Kidney glomerular epithelial cell (primary cell): ENCODE measurements around the gene PITX1.

Source experiments
- DNase-seq: peaks from one replicate; lab custom pipeline; 2025; lab: John Stamatoyannopoulos, UW

PITX1 gene

GRCh38 chr5:135041726-135042125, 7.7 kb upstream of the PITX1 start:
- DNase-seq = no peak

GRCh38 chr5:135041145-135041587, 7.1 kb upstream of the PITX1 start:
- no peak for DNase-seq

GRCh38 chr5:135040333-135041144, 6.5 kb upstream of the PITX1 start:
- DNase-seq = no peak

DNA sequence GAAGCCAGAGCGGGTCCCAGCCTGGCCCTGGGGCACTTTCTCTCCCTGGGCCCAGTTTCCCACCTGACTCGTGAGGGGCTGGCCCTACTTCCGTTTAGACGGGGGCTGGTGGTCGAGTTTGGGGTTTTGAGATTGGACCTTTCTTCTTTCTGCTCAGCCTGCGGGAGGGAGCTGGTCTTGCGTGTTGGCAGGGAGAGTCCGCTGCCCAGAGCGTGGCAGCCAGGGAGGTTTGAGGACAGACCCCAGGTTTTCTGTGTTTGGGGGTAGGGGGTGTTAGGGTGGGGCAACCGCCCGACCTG, 6.0 kb upstream of the PITX1 start:
- no peak for DNase-seq

- no peak for DNase-seq
Observed at GRCh38 chr5:135039271-135040033, 5.4 kb upstream of the PITX1 start.

DNA sequence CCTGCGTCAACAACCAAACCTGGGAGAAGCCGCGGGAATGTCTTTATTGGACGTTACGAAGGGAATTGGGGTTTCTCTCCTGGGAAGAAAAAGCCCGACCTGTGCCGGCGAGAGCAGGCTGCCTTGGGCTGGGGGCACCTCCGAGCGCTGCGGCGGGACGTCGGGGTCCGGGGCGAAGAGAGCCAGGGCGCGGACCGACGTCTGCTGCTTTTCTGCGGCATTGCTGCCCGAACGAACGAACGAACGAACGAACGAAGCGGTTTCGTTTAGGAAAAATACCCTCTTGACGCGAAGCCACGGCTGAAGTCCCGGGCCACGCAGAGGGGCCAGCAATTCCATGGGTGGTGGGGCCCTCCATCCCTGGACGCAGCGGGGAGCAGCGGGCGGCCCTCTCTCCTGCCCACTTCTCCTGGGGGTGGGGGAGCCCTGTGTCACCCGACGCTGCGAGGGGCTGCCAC, 4.8 kb upstream of the PITX1 start:
- DNase-seq = no peak

- no peak for DNase-seq
Observed at GRCh38 chr5:135038205-135038812, 4.3 kb upstream of the PITX1 start.

DNA sequence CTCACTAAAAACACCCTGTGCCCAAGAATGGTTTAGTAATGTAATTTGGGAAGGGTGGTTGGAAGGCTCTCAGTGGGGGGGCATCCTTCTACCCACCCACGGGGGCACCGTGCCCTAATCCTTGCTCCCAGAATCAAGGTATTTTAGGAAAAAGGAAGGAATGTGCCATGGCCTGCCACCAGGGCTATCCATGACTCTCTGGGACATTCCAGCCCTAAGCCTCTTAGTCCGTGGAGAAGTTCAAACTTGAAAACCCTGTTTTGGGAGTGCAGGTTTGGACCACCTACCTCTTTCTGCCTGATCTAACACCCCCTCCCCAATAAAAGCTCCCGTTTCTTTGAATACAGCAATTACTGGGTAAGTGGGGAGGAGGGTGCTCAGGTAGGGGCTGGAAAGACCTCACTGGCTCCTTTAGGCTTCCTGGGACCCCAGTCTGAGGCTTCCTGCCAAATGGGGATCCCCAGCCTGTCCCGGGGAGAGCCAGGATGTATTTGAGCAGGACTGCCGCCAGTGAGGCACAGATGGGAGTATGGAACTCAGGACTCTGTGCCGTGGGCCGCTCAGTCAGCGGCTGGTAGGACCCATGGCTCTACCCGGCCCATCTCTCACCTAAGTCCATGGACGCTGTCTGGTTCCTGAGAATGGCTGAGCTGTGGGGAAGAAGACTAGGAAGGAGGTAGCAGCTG, 3.6 kb upstream of the PITX1 start:
- DNase-seq = no peak

DNA sequence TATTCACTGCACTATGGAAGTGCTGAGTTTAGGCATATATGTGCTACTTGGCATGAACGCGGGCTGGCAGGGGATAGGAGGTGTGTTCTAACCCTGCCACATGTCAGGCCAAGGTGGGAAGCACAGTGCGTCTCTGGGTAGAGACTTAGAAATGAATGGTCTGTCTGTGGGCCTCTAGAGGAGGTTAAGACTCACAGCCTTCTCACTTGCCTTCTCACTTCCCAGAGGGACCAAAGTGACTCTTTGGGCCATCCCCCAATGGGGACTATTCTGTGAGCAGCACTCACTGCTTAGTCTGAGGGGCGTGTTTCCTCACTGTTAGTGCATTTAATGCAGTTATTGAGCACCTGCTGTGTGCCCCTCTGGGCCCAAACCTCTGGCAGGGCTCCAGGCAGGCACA, 2.4 kb upstream of the PITX1 start:
- DNase-seq = no peak

DNA sequence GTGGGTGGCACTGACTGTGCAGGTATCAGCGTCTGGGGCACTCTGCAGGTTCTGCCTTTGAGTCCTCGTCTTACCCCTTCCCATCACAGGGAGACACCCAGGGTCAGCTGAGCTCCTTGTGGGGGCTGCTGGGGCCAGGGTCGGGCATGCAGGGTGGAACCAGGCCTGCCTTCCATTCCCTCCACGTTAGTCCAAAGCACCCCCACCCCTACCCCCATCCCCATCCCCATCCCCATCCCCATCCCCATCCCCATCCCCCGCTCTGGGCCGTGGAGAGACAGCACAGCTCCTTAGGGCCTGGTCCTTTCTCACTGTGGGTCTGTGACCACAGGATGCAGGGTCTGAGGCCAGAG, 1.6 kb upstream of the PITX1 start:
- no peak for DNase-seq

DNA sequence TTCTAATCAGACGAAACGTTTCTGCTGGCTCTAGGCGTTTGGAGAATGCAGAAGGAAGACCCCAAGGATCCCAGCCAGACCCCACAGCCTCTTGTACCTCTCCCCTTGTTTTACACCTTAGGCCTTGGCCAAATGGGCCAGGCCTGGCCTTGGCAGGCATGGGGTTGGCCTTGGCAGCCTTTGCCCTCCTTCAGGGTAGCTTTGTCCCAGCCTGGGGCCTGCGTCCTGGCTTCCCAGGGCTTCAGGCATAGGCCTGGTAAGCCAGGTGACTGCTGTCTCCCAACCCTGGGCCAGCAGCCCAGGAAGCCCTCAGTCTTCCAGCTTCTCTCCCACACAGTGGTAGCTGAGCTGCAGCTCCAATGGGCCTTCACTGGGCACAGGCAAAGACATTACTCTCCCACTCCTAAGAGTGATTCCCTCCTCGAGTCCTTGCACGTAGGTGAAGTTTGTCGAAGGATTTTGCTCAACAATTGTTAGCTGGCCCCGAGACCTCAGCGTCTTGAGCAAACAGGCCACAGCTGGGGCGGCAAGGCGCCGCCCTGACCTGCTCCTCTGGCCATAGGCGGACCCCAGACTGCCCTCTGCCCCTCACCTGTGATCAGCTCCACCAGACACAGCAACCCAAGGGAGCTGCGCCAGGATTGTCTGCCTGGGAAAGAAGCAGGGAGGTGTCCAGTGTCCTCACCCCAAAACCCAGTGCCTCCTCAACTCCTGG, 1.1 kb upstream of the PITX1 start:
- DNase-seq = no peak

DNA sequence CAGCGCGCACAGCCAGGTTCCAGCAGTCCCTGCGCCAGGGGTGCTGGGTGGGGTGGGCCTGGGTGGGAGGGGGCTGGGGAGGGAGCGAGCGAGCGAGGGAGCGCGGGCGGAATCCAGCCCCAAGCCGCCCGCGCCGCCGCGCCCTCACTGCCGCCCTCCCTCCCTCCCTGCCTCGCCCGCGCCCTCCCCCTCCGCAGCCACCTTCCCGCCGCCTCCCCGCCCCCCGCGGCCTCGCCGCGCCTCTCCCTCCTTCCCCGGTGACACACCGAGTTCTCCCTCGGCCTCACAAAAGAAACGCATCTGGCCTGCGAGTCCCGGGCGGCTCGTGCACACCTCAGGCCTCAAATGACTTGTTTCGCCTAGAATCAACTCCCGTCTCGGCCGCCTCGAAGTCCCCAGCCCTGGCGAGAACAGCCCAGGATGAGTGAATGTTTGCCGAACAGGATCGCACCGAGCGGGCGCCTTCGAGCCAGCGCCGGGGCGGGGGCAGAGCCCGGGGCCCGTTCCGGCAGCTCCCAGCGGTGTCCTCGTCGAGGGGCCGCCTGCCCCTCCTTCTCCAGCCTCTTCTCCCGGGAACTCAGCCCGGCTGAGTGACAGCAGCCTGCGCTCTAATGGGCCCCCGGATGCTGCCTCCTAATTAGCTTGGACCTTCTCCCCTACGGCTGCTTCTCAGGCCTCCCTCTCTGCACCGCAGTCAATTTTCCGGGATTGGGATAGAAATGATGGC, 371 bp upstream of the PITX1 start:
- DNase-seq = no peak

GRCh38 chr5:135032999-135033861, 798 bp downstream of the PITX1 start:
- no peak for DNase-seq

DNA sequence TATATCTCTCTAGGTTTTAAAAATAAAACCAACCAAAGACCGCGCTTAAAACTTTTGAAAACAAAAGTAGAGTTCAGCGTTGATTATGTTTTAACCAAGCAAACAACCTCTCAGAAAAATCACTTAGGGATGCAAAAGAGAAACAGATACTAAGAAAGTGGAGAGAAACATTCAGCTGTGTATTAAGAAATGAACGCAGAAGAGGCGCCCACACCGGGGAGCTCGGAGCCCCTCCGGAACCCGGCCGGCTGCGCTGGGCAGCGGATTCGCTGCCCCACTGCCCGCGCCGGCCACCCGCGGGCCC, 1.4 kb downstream of the PITX1 start:
- DNase-seq = no peak

- no peak for DNase-seq
Observed at GRCh38 chr5:135031813-135032694, 2.0 kb downstream of the PITX1 start.

- no peak for DNase-seq
Observed at GRCh38 chr5:135030956-135031812, 2.8 kb downstream of the PITX1 start.

DNA sequence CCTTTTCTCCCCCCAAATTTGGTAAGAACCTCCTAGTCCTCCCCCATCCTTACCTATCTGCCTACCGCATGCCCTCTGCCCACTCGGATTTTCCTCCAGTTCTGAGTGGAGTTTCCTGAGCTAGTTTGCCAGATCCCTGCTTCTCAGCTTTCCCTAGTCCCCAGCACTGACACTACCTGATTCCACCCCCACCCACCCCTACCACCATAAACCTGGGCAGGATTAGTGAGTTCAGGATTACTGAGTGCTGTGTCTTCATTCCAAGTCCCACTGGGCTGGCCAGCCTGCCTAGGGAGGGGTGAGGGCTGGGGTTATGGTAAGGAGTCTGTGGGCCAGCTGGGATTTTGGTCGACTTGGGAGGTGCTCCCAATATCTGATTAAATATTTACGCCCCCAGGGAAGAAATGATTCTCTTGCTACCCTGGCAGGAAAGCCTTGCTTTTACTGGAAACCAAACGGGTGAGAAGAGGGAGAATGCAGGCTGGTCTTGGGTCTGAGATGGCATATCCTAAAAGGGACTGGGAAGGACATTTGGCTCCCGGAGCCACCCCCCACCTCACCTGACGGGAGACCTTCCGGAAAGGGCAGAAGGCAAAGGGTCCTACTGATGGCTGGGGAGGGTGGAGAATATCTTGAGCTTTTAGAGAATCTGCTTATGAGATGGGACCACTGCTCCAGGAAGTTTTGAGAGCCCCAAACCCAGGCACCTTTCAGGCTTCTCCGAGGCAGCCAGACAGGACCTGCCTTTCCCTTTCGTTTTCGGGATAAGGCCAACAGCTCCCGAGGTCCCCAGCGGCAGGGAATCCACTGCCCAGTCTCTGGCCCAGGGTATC, 3.7 kb downstream of the PITX1 start:
- no peak for DNase-seq
